SU-DHL-6 (cell line): ENCODE data around the gene MMP15.

Experiments used
- H2AFZ ChIP-seq: fragments of 200-600 bp; sonication (generic); 2 replicates; pipeline ENCODE4 v1.6.1; 2014; ENCODE audit warnings: low read depth, mild to moderate bottlenecking, moderate library complexity, mixed read lengths, antibody characterized with exemption, low read length; ENCODE audit not compliant: severe bottlenecking
- H3F3A ChIP-seq: fragments of 200-600 bp; shearing (Covaris generic); 2 replicates; pipeline ENCODE4 v1.6.0; 2016; ENCODE audit warnings: antibody characterized with exemption, mild to moderate bottlenecking; ENCODE audit not compliant: insufficient read depth
- H3K27ac ChIP-seq: fragments of 200-600 bp; sonication (generic); 2 replicates; pipeline ENCODE4 v1.5.1; 2016; ENCODE audit warnings: low read depth, mild to moderate bottlenecking, low read length, moderate library complexity, mixed read lengths
- H3K27me3 ChIP-seq: fragments of 200-600 bp; sonication (generic), shearing (Covaris generic); 2 replicates; pipeline ENCODE4 v1.6.0; 2014; ENCODE audit warnings: mild to moderate bottlenecking, low read length
- H3K36me3 ChIP-seq: fragments of 200-600 bp; sonication (generic); 2 replicates; pipeline ENCODE4 v1.6.1; 2014; ENCODE audit warnings: mild to moderate bottlenecking, low read length, mixed read lengths
- H3K4me2 ChIP-seq: fragments of 300-600, 200-600 bp; shearing (Covaris generic), sonication (generic); 2 replicates; pipeline ENCODE4 v1.6.0; 2014; ENCODE audit warnings: low read length, low read depth, mild to moderate bottlenecking; ENCODE audit not compliant: poor library complexity, severe bottlenecking
- H3K4me3 ChIP-seq: fragments of 200-600 bp; sonication (generic); 2 replicates; pipeline ENCODE4 v1.5.1; 2014; ENCODE audit warnings: antibody characterized with exemption, low read length, mild to moderate bottlenecking, mixed read lengths; ENCODE audit not compliant: insufficient read depth, poor library complexity, severe bottlenecking
- H3K79me2 ChIP-seq: fragments of 200-600 bp; sonication (generic); 2 replicates; pipeline ENCODE4 v1.6.1; 2014; ENCODE audit warnings: mild to moderate bottlenecking, low read length, moderate library complexity; ENCODE audit not compliant: insufficient read depth
- H3K9ac ChIP-seq: fragments of 200-600 bp; sonication (generic); 2 replicates; pipeline ENCODE4 v1.7.0; 2014; ENCODE audit warnings: mild to moderate bottlenecking, low read length
- H3K9me2 ChIP-seq: fragments of 200-600 bp; sonication (generic); replicated peaks from 2 replicates; pipeline ENCODE4 v1.6.1; 2014; ENCODE audit warnings: low read length; ENCODE audit not compliant: insufficient read depth
- H3K9me3 ChIP-seq: fragments of 200-600 bp; sonication (generic); 2 replicates; pipeline ENCODE4 v1.6.1; 2014; ENCODE audit warnings: low read length, mixed read lengths; ENCODE audit not compliant: insufficient read depth
- H4K20me1 ChIP-seq: fragments of 200-600 bp; sonication (generic); 2 replicates; pipeline ENCODE4 v1.6.1; 2014; ENCODE audit warnings: low read depth, mild to moderate bottlenecking, antibody characterized with exemption, low read length, moderate library complexity, mixed read lengths
- EZH2phosphoT487 ChIP-seq: fragments of 200-600 bp; sonication (generic), shearing (Covaris generic); conservative IDR thresholded peaks from 2 replicates; pipeline ENCODE4 v1.6.1; 2018; ENCODE audit warnings: mild to moderate bottlenecking, antibody characterized with exemption, low read length, moderate library complexity, mixed read lengths
- TF ChIP-seq, protein P1 (sequence below): fragments of 200-600 bp; sonication (generic); IDR thresholded peaks from one replicate; pipeline ENCODE4 v1.5.1; 2017; ENCODE audit warnings: antibody characterized with exemption, mild to moderate bottlenecking, low read length, moderate library complexity; ENCODE audit not compliant: insufficient read depth, poor library complexity, severe bottlenecking

The MMP15 gene

DNA sequence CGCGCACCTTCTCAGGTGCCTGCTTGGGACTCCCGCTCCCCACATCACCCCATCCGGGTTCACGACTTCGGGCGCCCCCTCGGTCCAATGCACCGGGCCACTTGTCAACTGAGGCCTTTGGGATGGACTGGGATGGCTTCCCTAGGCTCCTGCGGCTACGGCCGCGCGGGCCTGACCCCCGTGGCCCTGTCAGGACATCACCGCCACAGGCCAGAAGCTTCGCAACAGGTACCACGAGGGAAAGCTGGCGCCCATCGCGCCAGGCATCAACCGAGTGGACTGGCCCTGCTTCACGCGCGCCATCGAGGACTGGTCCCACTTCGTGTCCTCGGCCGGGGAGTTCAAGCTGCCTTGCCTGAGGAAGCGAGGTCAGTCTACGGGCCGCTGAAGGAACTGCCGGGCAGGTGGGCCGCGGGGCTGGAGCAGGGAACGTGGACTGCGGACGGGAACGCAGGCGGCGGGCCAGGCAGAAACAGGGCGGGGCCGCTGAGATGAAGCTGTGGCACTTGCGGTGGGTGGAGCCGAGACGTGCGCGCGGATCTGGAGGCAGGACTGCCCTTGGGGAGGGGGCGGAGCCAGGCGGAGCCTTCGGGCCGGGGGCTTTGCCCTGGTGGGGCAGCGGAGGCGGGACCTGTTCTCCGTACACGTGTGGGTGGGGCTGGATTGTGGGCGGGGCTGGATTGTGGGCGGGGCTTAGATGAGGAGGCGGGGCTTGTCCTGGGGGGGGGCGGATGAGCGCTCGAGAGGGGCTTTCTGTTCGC lies 40.9 kb upstream of the MMP15 start:
- H3K27me3 ChIP-seq = no peaks in the 10 kb centered on the region
- H3K9me2 ChIP-seq = no peaks in the 10 kb centered on the region
- no peak overlapping the region for H2AFZ ChIP-seq
- no peaks in the 10 kb centered on the region for H3K36me3 ChIP-seq
- no peak overlapping the region for H3K27ac ChIP-seq
- no peaks in the 10 kb centered on the region for H3K79me2 ChIP-seq
- no peak overlapping the region for H3K4me2 ChIP-seq
- H4K20me1 ChIP-seq = no peaks in the 10 kb centered on the region
- H3F3A ChIP-seq = no peaks in the 10 kb centered on the region
- H3K9ac ChIP-seq = no peak overlapping the region
- TF ChIP-seq, protein P1, sequence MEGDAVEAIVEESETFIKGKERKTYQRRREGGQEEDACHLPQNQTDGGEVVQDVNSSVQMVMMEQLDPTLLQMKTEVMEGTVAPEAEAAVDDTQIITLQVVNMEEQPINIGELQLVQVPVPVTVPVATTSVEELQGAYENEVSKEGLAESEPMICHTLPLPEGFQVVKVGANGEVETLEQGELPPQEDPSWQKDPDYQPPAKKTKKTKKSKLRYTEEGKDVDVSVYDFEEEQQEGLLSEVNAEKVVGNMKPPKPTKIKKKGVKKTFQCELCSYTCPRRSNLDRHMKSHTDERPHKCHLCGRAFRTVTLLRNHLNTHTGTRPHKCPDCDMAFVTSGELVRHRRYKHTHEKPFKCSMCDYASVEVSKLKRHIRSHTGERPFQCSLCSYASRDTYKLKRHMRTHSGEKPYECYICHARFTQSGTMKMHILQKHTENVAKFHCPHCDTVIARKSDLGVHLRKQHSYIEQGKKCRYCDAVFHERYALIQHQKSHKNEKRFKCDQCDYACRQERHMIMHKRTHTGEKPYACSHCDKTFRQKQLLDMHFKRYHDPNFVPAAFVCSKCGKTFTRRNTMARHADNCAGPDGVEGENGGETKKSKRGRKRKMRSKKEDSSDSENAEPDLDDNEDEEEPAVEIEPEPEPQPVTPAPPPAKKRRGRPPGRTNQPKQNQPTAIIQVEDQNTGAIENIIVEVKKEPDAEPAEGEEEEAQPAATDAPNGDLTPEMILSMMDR = no peak
- TF ChIP-seq EZH2phosphoT487 = no peak
- H3K9me3 ChIP-seq = no peaks in the 10 kb centered on the region
- H3K4me3 ChIP-seq = no peak overlapping the region

DNA sequence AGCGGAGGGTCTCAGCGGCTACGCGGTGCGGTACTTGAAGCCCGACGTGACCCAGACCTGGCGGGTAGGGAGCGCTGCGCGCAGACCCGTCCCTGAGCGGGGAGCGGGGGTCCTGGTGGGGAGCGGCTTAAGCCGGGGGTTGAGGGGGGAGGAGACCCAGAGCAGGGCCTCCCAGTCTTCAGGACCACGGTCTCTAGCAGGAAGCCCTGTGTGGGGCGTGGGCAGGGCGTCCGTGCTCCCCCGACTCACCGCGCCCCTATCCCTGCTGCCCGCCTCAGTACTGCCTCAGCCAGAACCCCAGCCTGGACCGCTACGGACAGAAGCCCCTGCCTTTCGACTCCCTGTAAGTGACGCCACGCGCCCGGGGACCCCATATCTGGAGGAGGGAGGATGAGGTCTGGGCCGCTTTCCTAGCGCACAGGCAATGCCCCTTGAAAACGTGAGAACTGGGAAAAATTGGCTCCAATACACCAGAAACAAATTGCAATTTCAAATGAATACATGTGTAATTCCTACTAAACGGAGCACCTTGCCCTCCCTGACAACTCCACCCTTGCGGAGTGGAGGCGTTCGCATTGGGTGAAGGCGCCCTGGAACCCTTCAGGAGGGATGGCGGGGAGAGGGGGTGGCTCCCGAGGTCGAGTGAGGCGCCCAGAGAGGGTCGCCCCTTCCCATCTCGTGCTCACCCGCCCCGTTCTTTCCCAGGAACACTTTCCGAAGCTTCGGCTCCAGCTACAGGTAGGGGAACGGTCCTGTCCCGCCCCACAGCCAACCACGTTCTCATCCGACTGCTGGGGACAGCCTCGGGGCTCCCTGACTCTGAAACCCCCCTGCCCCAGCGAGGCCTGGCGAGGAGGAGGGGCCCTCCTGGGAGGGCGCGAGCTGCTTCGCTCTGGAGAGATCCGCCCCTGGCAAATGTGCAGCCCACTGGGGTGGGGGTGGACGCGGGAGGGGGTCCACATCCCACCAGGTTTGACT lies 40.1 kb upstream of the MMP15 start:
- TF ChIP-seq, protein P1 = no peak
- TF ChIP-seq EZH2phosphoT487 = no peak
- Histone ChIP-seq H3K36me3 (no peaks in the 10 kb centered on the region), H3K9me3 (no peaks in the 10 kb centered on the region), H4K20me1 (no peaks in the 10 kb centered on the region), H3K4me3 (no peak overlapping the region), H3K4me2 (no peak overlapping the region), H2AFZ (no peak overlapping the region), H3K79me2 (no peaks in the 10 kb centered on the region), H3K27me3 (no peaks in the 10 kb centered on the region), H3K9me2 (no peaks in the 10 kb centered on the region), H3K9ac (no peak overlapping the region), H3K27ac (no peak overlapping the region), H3F3A (no peaks in the 10 kb centered on the region)

DNA sequence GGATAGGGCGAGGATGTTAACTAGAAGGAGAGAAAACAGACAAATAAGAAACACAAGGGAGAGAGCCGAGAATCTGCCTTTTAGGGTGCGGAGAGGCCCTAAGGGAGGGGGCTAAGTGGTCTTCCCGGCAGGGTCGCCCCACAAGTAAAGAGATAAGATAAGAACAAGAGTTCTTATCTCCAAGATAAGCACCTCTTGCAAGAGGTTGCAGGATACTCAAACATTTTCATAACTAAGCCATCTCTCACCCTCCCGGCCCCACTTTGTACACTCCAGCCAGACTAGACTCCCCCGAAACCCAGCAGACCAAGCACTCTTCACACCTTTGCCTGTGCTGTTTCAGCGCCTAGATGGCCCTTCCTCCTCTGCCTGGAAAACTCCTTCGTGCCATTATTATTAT lies 39.4 kb upstream of the MMP15 start:
- Histone ChIP-seq H3K27ac (no peak overlapping the region), H3K27me3 (no peaks in the 10 kb centered on the region), H3K4me3 (no peak overlapping the region), H3F3A (no peaks in the 10 kb centered on the region), H3K9ac (no peak overlapping the region), H4K20me1 (no peaks in the 10 kb centered on the region), H3K4me2 (no peak overlapping the region), H3K79me2 (no peaks in the 10 kb centered on the region), H3K36me3 (no peaks in the 10 kb centered on the region), H2AFZ (no peak overlapping the region), H3K9me2 (no peaks in the 10 kb centered on the region), H3K9me3 (no peaks in the 10 kb centered on the region)
- TF ChIP-seq, protein P1 = no peak
- TF ChIP-seq EZH2phosphoT487 = no peak
